ENCODE measurements around the gene CCDC85C.

Gene CCDC85C

DNA sequence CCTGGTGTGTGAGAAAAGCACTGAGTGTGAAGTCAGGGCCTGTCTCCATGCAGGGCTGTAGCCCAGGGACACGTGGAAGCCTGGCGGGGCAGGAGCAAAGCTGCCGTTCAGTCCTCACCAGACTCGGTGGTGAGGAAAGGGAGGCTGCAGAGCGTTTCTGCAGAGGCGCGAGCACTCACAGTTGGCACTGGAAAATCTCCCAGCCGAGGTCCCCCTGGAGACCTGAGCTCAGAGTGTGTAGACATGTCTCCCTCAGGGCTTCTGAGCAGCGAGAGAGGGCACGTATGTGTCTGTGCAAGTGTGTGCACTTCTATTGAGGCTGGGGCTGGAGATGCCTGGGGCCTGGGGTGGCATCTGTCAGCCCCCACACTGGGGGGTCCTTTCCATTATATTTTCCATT is 29.9 kb upstream of the CCDC85C start:
- H3K27ac ChIP-seq, result no peak overlapping the region
- no peaks in the 10 kb centered on the region for H3K36me3 ChIP-seq
- H3K4me1 ChIP-seq (ENCODE audit: control insufficient read depth in 1 of 2, insufficient read depth in 1 of 2, low read depth in 1 of 2, low read length in 1 of 2), result no peaks in the 10 kb centered on the region
- H3K4me3 ChIP-seq (ENCODE audit: low read depth in 1 of 2, low read length in 1 of 2), result no peak overlapping the region
- TF ChIP-seq, protein P1, sequence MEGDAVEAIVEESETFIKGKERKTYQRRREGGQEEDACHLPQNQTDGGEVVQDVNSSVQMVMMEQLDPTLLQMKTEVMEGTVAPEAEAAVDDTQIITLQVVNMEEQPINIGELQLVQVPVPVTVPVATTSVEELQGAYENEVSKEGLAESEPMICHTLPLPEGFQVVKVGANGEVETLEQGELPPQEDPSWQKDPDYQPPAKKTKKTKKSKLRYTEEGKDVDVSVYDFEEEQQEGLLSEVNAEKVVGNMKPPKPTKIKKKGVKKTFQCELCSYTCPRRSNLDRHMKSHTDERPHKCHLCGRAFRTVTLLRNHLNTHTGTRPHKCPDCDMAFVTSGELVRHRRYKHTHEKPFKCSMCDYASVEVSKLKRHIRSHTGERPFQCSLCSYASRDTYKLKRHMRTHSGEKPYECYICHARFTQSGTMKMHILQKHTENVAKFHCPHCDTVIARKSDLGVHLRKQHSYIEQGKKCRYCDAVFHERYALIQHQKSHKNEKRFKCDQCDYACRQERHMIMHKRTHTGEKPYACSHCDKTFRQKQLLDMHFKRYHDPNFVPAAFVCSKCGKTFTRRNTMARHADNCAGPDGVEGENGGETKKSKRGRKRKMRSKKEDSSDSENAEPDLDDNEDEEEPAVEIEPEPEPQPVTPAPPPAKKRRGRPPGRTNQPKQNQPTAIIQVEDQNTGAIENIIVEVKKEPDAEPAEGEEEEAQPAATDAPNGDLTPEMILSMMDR (IDR thresholded peaks at IDR 0.05), result no peak
- H3K27me3 ChIP-seq, result peaks cover 3% of the 10 kb centered on the region
- H3K9me3 ChIP-seq, result no peaks in the 10 kb centered on the region

DNA sequence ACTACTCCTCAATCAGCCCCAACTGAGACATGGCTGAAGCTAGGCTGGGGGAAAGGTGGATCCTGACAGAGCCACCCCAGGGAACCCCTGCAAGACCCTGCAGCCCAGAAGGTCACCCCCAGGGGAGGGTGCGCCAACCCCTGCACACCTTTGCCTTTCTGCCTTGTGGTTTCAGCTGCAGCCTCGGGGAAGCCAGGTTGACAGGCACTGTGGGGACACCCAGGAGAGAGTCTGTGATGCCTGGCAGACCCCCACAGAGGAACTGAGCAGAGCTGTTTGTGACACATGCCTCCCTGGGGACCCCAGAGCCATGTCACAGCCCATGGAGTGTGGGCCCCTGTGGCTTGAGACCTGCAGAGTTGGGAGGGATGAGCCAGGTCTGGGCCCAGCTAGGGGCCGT is 29.1 kb upstream of the CCDC85C start:
- Histone ChIP-seq H3K4me1 (ENCODE audit: control insufficient read depth in 1 of 2, insufficient read depth in 1 of 2, low read depth in 1 of 2, low read length in 1 of 2) (no peaks in the 10 kb centered on the region), H3K4me3 (ENCODE audit: low read depth in 1 of 2, low read length in 1 of 2) (no peak overlapping the region), H3K36me3 (no peaks in the 10 kb centered on the region), H3K27ac (no peak overlapping the region), H3K9me3 (no peaks in the 10 kb centered on the region), H3K27me3 (peaks cover 3% of the 10 kb centered on the region)
- TF ChIP-seq, protein P1 (IDR thresholded peaks at IDR 0.05), result no peak

DNA sequence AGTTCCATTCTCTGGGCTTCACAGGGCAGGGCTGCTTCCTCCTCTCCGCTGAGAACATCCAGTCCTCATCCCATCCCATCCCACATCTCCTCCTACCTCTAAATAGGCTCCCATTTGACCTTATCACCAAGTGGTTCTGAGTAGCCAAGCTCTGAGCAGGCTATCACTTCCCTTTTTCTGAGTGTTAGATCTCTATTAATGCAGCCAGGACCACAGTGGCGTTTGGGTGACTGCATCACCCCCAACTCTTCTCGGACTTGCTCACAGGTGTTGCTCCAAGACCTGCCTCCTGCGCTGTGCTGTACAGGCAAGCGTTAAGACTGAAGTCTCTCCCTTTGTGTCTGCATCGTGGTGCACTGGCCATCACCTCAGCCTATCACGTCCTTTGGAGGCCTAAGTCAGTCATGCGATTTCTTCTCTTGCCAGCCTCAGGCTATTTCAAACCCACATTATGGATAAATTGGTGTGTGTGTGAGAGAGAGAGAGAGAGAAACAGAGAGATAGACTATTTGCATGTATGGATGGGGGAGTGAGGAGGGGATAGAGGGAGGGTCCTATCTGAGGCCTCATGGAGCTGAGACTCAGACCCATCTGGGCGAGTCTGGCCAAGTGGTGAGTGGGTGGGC is 28.5 kb upstream of the CCDC85C start:
- Histone ChIP-seq H3K27me3 (peaks cover 3% of the 10 kb centered on the region), H3K36me3 (no peaks in the 10 kb centered on the region), H3K4me1 (ENCODE audit: control insufficient read depth in 1 of 2, insufficient read depth in 1 of 2, low read depth in 1 of 2, low read length in 1 of 2) (no peaks in the 10 kb centered on the region), H3K9me3 (no peaks in the 10 kb centered on the region), H3K27ac (no peak overlapping the region), H3K4me3 (ENCODE audit: low read depth in 1 of 2, low read length in 1 of 2) (no peak overlapping the region)
- TF ChIP-seq, protein P1 (IDR thresholded peaks at IDR 0.05), result no peak

DNA sequence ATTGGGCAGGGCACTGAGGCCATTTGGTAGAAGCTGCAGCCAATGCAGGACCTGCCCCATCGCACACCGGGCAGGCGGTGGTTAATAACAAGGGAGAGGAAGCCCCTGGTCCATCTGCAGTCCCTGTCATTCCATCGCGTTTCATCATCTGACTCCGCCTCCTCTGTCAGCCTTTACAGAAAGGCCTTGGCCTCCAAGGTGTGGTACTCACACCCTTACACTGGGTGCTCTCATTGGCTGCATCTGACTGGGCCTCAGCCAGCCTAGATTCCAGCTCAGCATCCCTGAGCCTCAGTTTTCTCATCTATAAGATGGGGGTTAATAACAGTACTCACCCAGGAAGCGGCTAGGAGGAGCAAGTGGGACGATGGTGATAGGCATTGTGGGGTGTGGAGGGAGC is 26.2 kb upstream of the CCDC85C start:
- Histone ChIP-seq H3K9me3 (no peaks in the 10 kb centered on the region), H3K27ac (no peak overlapping the region), H3K4me3 (ENCODE audit: low read depth in 1 of 2, low read length in 1 of 2) (no peak overlapping the region), H3K27me3 (peaks cover 3% of the 10 kb centered on the region), H3K4me1 (ENCODE audit: control insufficient read depth in 1 of 2, insufficient read depth in 1 of 2, low read depth in 1 of 2, low read length in 1 of 2) (no peaks in the 10 kb centered on the region), H3K36me3 (no peaks in the 10 kb centered on the region)
- TF ChIP-seq, protein P1 (IDR thresholded peaks at IDR 0.05), result no peak

DNA sequence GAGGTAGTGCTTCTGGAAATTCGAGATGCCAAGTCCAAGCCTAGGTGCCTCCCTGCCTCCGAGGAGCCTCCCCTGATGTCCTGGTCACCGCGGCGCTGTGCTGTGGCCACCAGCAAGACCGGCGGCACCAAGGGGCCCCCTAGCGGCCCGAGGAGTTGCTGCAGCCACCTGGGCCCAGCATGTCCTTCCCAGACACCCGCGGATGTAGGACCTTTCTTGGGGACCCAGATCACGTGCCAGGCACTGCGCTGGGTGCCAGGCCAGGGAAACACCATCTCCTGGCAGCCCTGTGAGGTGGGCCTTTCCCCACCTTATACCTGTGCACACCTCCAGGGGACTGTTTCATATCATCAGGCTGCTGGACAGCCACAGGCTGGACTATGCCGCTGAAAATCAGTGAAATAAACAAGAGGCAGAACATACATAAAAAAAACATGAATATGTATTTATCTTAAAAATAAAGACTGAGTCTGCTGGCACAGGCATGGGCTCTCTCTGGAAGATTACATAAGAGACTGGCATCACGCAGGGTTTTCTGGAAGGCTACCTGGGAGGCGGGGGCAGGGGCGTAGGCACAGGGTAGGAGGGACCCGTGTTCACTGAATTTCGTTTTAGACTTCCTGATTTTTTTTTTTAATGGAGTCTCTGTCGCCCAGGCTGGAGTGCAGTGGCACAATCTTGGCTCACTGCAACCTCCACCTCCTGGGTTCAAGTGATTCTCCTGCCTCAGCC is 25.0 kb upstream of the CCDC85C start:
- Histone ChIP-seq H3K4me1 (ENCODE audit: control insufficient read depth in 1 of 2, insufficient read depth in 1 of 2, low read depth in 1 of 2, low read length in 1 of 2) (no peaks in the 10 kb centered on the region), H3K9me3 (no peaks in the 10 kb centered on the region), H3K4me3 (ENCODE audit: low read depth in 1 of 2, low read length in 1 of 2) (no peak overlapping the region), H3K36me3 (no peaks in the 10 kb centered on the region), H3K27me3 (no peaks in the 10 kb centered on the region), H3K27ac (no peak overlapping the region)
- TF ChIP-seq, protein P1 (IDR thresholded peaks at IDR 0.05), result peak; percentile 51

All from neutrophil (primary cell).